ENCODE data around the gene C9orf153.

C9orf153 gene

GRCh38 chr9:86185872-86186271, 73.6 kb downstream of the C9orf153 start:
- no peak for DNase-seq

GRCh38 chr9:86184138-86184524, 75.3 kb downstream of the C9orf153 start:
- no peak for DNase-seq

GRCh38 chr9:86183229-86184137, 76.0 kb downstream of the C9orf153 start:
- no peak for DNase-seq

GRCh38 chr9:86181379-86182315, 77.8 kb downstream of the C9orf153 start:
- no peak for DNase-seq

GRCh38 chr9:86178503-86178902, 81.0 kb downstream of the C9orf153 start:
- no peak for DNase-seq

GRCh38 chr9:86177995-86178394, 81.5 kb downstream of the C9orf153 start:
- DNase-seq: no peak

- DNase-seq: no peak
Measured at GRCh38 chr9:86176468-86176867, 83.0 kb downstream of the C9orf153 start.

- no peak for DNase-seq
Measured at GRCh38 chr9:86175743-86176456, 83.6 kb downstream of the C9orf153 start.

GRCh38 chr9:86175223-86175622, 84.2 kb downstream of the C9orf153 start:
- DNase-seq: no peak

Measured in NCI-H82 (cell line).